HEK293 (cell line): ENCODE measurements around the gene PPP2R2D.

ENCODE experiments used
- CTCF ChIP-seq: fragments of 450-650 bp; formaldehyde crosslinking; IDR thresholded peaks from 2 replicates; pipeline ENCODE4 v1.5.1; 2016; ENCODE audit warnings: missing biosample characterization, missing genetic modification characterization
- ZNF280D ChIP-seq: fragments of 450-650 bp; formaldehyde crosslinking; IDR thresholded peaks from 2 replicates; pipeline ENCODE4 v1.5.1; 2016; ENCODE audit warnings: missing biosample characterization, missing genetic modification characterization

- TF ChIP-seq CTCF (tag by site-specific recombination) (no peak), ZNF280D (tag by site-specific recombination) (no peak)
Observed at GRCh38 chr10:131906269-131906639, 5.4 kb downstream of the PPP2R2D start.
